ENCODE results near the gene EVA1A.
"Not testable (repeated sequence)": the region's sequence is repeated elsewhere in the genome, so short reads cannot be mapped to it uniquely, and the experiment has no call there.

Gene EVA1A

DNA sequence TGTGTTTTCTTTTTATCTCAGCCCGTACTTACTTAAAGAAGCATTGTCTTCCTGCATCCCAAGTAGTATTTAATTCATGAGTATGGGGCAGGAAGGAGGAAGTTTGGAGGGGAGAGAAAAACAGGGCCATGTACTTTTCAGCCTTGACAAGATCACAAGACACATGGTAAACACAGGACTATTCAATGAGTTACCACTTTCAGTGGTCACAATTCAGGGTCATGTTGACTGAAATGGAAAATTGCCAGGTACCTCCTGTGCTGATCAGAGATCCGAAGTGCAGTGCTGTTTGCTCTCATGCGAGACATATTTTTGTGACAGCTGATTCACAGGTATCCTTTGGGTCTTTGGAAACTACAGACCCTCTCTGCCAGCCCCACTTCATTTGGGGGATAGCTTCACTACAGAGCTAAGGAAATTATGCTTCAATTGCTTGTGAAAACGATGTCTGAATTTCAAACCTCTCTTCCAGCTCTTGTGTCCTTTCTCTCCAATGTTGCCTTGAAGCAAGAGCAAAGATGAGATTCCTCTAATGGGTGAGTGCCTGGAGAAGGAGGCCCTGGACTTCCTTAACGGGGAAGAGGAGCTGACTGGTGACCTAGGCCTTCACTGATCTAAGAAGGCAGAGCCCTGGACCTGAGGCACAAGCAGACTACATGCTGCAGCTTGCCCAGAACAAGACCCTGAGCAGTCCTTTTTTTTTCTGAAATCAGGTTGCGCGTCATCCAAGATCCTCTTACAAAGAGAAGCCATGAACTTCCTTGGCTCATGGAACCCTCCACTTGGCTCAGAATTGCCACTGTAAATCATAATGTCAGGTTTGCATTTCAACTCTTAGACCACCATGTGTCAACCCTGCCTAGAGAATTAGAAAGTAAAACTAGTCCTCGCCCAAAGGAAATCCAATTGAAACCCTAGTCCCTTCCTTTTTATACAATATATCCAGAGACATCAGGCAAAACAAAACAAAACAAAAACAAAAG is 44.1 kb downstream of the EVA1A start:
- DNase-seq = no peak

GRCh38 chr2:75515584-75516368 is 45.0 kb downstream of the EVA1A start:
- DNase-seq = no peak

DNA sequence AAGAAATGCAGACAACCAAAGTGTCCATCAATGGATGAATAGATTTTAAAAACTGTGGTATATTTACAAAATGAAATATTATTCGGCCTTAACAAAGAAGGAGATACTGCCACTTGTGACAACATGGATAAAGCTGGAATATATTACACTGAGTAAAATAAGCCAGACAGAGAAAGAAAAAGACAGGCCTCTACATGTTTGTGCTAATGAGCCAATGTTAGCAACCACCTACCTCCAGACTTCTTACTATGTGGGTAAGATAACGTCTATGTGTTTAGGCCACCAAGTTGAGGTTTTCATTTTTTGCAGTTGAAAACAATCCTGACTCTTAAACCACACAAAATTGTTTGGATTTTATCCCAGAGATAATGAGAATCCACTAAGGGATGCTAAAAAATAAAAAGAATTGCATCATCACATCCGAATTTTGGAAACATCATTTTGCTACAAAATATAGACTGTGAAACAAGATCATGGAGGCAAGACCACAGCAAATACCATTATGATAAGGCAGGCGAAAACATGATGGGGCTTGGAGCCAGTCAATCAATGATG is 47.0 kb downstream of the EVA1A start:
- no peak for DNase-seq

GRCh38 chr2:75512455-75513212 is 48.1 kb downstream of the EVA1A start:
- DNase-seq = no peak

- DNase-seq = no peak
Measured at GRCh38 chr2:75506101-75506697, 54.5 kb downstream of the EVA1A start.

DNA sequence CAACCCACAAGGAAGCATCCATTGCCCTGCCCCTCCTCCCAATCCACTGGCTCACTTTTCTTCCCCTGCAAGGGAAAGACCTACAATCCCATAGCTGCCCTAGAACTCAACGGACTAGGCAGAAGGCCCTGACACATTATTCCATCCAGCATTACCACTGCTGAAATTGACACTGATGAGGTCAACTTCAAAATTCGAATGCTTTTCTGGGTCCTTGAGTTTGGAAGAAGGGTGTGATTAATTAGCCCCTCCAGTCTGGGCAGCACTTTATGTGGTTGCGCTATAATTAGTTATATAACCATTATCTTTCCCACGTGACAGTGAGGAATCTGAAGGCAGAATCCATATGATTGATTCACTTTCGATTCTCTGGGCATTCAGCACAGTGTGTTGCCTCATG is 55.7 kb downstream of the EVA1A start:
- DNase-seq = no peak

DNA sequence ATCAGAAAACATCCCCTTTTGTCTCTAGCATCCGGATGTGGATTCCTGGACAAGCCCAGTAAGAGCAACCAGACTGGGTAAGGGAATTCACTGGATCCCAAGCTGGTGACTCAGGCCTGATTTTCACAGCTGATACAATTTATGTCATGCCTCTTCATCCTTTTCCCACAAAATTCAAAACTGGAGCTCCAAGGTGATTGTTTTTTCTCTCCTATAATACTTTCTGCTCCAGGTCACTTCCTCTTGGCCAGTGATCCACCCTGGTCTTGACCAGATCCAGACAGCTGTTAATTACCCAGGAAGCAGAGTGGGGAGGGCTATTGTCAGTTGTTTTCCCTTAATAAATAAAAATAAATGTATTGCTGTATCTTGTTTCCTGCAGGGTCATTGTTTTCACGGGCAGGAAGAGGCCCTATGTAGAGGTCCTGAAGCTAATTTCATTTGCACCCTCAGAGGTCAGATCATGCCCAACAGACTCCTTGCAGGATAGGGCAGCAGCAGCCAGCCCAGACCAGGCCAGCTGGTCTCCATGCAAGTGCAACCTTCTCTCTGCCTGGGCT is 57.6 kb downstream of the EVA1A start:
- no peak for DNase-seq

DNA sequence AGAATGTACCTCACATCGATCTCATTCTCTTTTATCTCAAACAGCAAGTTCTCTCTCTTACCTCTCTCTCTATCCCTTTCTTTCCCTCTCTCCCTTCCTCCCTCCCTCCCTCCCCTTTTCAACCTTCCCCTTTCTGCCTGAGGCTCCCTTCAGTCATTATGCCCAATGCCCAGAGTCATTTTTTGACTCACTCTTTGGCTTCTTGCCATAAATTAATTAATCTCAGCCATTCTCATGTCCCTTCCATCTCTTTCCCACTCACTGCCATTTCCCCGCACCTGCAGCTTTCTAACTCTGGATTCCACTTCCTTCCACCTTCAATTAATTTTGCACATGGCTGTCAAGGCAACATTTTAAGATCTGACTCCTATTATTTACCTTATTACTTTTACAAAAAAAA is 60.1 kb downstream of the EVA1A start:
- DNase-seq = no peak

DNA sequence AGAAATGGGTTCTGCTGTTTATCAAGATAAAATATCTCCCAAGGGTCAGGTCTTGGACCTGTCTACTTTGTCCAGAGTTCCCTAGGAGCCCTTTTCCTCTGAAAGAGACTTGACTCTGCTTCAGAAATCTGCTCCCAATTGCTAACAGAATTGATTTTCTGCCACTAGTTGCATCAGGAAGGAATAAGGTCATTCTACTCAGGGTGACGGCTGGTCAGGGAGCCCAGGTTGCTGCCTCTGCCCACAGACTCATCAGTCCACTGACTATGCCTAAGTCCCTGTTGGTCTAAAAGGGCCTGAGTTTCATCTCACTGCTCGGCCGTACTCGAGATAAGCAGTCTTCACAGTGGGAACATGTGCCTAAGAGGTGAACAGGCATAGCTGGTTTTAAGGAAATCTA is 61.2 kb downstream of the EVA1A start:
- no peak for DNase-seq

- no peak for DNase-seq
Measured at GRCh38 chr2:75498907-75499306, 61.8 kb downstream of the EVA1A start.

DNA sequence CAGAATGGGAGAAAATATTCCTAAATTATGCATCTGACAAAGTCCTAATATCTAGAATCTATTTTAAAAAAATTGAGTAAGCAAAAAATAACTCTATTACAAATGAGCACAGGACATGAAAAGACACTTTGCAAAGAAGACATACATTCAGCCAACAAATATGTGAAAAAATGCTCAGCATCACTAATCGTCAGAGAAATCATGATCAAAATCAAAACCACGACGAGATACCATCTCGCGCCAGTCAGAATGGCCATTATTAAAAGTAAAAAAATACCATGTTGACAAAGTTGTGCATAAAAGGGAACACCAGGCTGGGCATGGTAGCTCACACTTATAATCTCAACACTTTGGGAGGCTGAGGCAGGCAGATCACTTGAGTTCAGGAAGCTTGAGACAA is 63.5 kb downstream of the EVA1A start:
- DNase-seq = no peak

- no peak for DNase-seq
Measured at GRCh38 chr2:75495862-75496261, 64.9 kb downstream of the EVA1A start.

DNA sequence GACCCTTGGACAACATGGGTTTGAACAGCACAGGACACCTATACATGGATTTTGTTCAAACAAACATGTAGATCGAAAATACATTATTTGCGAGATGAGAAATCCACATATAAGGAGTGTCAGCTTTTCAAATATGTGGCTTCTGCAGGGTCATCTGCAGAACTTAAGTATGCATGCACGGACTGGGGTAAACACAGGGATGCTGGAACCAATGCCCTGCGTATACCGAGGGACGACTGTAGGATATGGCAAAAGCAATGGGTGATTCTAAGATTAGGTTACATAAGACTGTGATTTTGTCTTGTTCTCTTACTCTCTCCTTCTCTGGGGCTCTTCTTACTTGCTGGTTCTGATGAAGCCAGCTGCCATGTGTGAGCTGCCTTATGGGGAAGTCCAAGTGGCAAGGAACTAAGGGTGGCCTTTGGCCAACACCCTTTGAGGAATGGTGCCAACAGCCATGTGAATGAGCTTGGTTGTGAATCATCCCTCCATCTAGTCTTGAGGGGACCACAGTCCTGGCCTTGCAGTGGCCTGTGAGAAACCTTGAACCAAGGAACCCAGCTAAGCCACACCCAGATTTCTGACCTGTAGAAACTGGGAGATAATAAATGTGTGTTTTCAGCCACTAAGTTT is 66.5 kb downstream of the EVA1A start:
- DNase-seq = no peak

- DNase-seq = no peak
Measured at GRCh38 chr2:75493230-75493629, 67.5 kb downstream of the EVA1A start.

DNA sequence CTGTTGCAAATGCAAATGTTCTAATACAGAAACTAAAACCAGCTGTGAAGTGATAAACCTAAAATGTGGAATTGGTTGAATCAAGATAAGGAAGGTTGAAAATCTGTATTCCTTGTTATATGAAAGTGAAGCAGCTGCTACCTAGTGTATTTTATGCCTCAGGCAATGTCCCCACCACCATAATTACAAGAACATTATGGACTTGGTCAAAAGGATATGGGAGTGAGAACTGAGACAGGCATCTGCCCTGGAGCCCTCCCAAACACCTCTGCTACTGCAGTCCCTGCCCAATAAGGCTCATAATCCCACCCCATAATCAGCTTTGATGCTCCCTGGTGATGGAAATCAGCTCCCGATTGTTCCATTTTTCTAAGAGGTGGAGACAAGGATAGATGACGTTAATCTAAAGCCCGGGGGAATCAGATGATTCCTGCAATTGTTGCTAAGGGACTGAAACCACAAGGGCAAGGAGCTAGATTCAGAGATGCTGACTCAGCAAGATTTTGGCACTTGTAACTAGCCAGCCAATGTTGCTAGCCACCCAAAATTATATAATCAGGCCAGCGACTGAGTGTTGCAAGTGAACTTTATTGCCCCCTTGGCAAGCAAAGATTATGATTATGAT is 69.5 kb downstream of the EVA1A start:
- no peak for DNase-seq

DNA sequence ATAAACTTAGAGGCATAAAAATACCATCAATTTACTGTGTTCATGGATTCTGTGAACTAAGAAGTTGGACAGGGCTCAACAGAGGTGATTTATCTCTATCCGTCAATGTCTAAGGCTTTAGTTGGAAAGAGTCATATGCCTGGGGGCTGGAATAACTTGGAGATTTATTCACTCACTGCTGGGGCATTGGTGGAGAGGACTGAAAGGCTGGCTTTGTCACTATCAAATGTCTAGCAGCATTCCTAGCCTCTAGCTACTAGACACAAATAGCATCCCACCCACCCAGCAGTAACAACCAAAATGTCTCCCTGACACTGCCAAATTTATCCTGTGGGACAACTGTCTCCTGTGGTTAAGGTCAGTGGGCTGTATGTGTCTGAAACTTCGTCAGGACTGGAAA is 71.0 kb downstream of the EVA1A start:
- DNase-seq = no peak

DNA sequence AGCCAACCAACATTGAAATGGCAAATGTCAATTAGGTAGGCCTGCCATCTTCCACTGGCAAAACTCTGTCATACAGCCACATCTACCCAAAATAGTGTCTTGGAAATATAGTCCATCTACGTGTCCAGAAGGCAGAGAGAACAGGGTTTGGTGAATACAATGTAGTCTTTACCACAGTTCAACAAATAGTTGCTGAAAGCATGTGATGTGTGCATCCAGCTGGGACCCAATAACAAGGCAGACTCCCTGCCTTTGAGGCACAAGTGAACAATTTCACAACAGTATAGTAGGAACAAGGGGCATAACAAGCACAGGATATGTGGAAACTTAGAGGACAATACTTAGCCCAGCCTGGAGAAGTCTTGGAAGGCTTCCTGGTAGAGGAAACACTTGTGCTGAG is 72.6 kb downstream of the EVA1A start:
- DNase-seq = no peak

DNA sequence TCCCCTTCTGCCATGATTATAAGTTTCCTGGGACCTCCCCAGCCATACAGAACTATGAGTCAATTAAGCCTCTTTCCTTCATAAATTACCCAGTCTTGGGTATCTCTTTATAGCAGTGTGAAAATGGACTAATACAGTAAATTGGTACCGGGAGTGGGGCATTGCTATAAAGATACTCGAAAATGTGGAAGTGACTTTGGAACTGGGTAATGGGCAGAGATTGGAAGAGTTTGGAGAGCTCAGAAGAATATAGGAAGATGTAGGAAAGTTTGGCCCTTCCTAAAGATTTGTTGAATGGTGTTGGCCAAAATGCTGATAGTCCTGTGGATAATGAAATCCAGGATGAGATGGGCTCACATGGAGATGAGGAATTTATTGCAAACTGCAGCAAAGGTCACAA is 74.0 kb downstream of the EVA1A start:
- not testable (repeated sequence) for DNase-seq

DNA sequence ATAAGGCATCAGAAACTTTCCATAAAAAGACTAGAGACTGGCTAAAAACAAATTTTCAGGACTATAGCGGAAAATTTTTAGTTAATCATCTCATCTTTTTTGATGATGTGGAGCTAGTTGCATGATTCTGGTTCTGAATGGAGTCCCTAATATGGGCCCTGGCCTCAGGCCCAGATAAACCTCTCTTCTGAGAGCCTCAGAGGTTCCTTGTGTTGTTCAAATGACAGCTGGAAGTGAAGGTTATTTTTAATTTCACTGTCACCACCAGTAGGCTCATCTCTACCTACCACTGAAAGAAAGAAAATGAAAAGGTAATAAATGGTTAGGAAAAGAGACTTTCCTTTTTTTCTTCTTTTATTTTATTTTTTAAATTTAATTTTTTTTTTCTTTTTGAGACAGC is 75.9 kb downstream of the EVA1A start:
- DNase-seq = no peak

DNA sequence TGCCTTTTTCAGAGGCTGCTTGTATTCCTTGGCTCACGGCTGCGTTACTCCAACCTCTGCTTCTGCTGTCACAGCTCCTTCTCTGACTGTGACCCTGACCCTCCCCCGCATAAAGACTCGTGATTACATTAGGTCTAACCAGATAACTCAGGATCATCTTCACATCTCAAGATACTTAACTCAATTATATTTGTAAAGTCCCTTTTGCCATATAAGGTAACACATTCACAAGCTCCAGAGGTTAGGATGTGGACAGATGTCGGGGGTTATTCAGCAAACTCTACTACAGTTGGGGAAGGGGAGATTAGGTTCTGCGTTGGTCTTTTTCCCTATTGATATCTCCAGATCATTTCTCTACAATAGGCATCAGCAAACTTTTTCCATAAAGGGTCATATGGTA is 76.9 kb downstream of the EVA1A start:
- no peak for DNase-seq

DNA sequence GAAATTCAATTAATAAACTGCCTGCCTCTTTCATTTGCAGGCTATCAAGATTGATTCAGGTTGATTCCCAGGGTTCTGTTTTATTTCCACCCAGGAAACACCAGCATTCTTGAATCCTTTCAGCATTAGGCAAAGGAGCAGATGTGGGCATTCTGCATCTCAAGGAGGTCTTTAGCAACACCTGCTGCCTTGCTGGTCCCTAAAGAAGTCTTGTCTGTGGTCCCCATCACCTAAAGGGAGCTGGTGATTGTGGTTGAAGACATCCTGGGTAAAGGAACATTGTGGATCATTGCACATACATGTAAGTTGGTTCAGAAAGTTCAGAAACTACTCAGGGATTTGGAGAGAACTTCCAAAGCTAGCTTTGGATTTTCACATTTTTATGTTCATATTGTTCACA is 78.3 kb downstream of the EVA1A start:
- no peak for DNase-seq
